Epithelial cell of esophagus (primary cell): ENCODE data around the gene ATP1A3.
"Not testable (repeated sequence)": the region's sequence is repeated elsewhere in the genome, so short reads cannot be mapped to it uniquely, and the experiment has no call there.

Source experiments
- DNase-seq: peaks from one replicate; pipeline ENCODE4 v3.0.0; 2010; ENCODE audit warnings: low read depth
- H3K4me3 ChIP-seq: 2 replicates; pipeline ENCODE4 v1.5.1; 2011; ENCODE audit warnings: mild to moderate bottlenecking, low read length, control low read depth
- CTCF ChIP-seq: IDR thresholded peaks from 2 replicates; pipeline ENCODE4 v1.5.1; 2011; ENCODE audit warnings: low read depth, mild to moderate bottlenecking, low read length, control low read depth, inconsistent platforms; ENCODE audit not compliant: insufficient read depth; ENCODE audit errors: missing control alignments

Gene ATP1A3

GRCh38 chr19:41997851-41998229 lies 3.8 kb upstream of the ATP1A3 start:
- H3K4me3 ChIP-seq = no peak overlapping the region
- DNase-seq = no peak
- TF ChIP-seq CTCF = no peak

- TF ChIP-seq CTCF = no peak
- DNase-seq = peak; percentile 54
- H3K4me3 ChIP-seq = no peak overlapping the region
Observed at GRCh38 chr19:41997121-41997850, 3.3 kb upstream of the ATP1A3 start.

GRCh38 chr19:41995959-41996797 lies 2.1 kb upstream of the ATP1A3 start:
- no peak for DNase-seq
- H3K4me3 ChIP-seq = no peak overlapping the region
- no peak for TF ChIP-seq CTCF

GRCh38 chr19:41994994-41995958 lies 1.2 kb upstream of the ATP1A3 start:
- TF ChIP-seq CTCF = no peak
- H3K4me3 ChIP-seq = no peak overlapping the region

GRCh38 chr19:41994521-41994971 lies 516 bp upstream of the ATP1A3 start:
- H3K4me3 ChIP-seq = no peak overlapping the region
- no peak for TF ChIP-seq CTCF
- no peak for DNase-seq

More at GRCh38 chr19:41994994-41995958, 1.2 kb upstream of the ATP1A3 start:
- DNase-seq = no peak

- DNase-seq, H3K4me3 ChIP-seq: not testable (repeated sequence)
Observed at GRCh38 chr19:41991925-41992569, 2.0 kb downstream of the ATP1A3 start.
